Neural cell (in vitro differentiated cells): ENCODE data around the gene GLCE. TPM values are rescaled to one million over a fixed set of nuclear protein-coding genes. Genes with fewer than 3 reads are reported as not detected.

Experiments
- H2AFZ ChIP-seq: fragments of 200-600, 300-800 bp; sonication (generic), shearing (Covaris generic); 2 replicates; pipeline ENCODE4 v1.6.0; 2014; ENCODE audit warnings: low read depth, mild to moderate bottlenecking, antibody characterized with exemption, low read length, moderate library complexity
- H3F3A ChIP-seq: fragments of 200-600 bp; shearing (Covaris generic); 2 replicates; pipeline ENCODE4 v1.6.1; 2016; ENCODE audit warnings: mild to moderate bottlenecking, moderate library complexity, mixed read lengths, antibody characterized with exemption, low read length; ENCODE audit not compliant: insufficient read depth, poor library complexity, severe bottlenecking
- H3K27ac ChIP-seq: fragments of 200-600, 300-800 bp; sonication (generic), shearing (Covaris generic); 2 replicates; pipeline ENCODE4 v1.5.1; 2014; ENCODE audit warnings: mild to moderate bottlenecking, low read length, moderate library complexity
- H3K27me3 ChIP-seq: fragments of 300-800, 200-600 bp; sonication (generic), shearing (Covaris generic); 2 replicates; pipeline ENCODE4 v1.6.0; 2014; ENCODE audit warnings: mild to moderate bottlenecking, low read depth, low read length, moderate library complexity; ENCODE audit not compliant: insufficient read depth
- H3K36me3 ChIP-seq: fragments of 300-800, 200-600 bp; sonication (generic), shearing (Covaris generic); 2 replicates; pipeline ENCODE4 v1.5.1; 2014; ENCODE audit warnings: mild to moderate bottlenecking, antibody characterized with exemption, low read length, moderate library complexity; ENCODE audit not compliant: insufficient read depth
- H3K4me2 ChIP-seq: fragments of 300-800, 200-600 bp; sonication (generic), shearing (Covaris generic); 2 replicates; pipeline ENCODE4 v1.6.0; 2014; ENCODE audit warnings: mild to moderate bottlenecking, low read length
- H3K4me3 ChIP-seq: fragments of 300-800, 200-600 bp; sonication (generic), shearing (Covaris generic); 2 replicates; pipeline ENCODE4 v1.5.1; 2014; ENCODE audit warnings: mild to moderate bottlenecking, low read length, moderate library complexity
- H3K79me2 ChIP-seq: fragments of 200-600 bp; shearing (Covaris generic); replicated peaks from 2 replicates; pipeline ENCODE4 v1.6.0; 2014; ENCODE audit warnings: mild to moderate bottlenecking, low read length, moderate library complexity; ENCODE audit not compliant: insufficient read depth
- H3K9ac ChIP-seq: fragments of 300-800, 200-600 bp; sonication (generic), shearing (Covaris generic); 2 replicates; pipeline ENCODE4 v1.6.1; 2016; ENCODE audit warnings: mild to moderate bottlenecking, low read length, mixed read lengths
- H3K9me2 ChIP-seq: fragments of 200-600 bp; shearing (Covaris generic); 2 replicates; pipeline ENCODE4 v1.6.1; 2016; ENCODE audit warnings: mild to moderate bottlenecking, low read length, mixed read lengths; ENCODE audit not compliant: insufficient read depth
- H3K9me3 ChIP-seq: fragments of 200-600, 300-800 bp; sonication (generic), shearing (Covaris generic); 2 replicates; pipeline ENCODE4 v1.6.1; 2016; ENCODE audit warnings: mild to moderate bottlenecking, mixed run types, low read length, moderate library complexity, mixed read lengths
- H4K20me1 ChIP-seq: fragments of 200-600 bp; shearing (Covaris generic); 2 replicates; pipeline ENCODE4 v1.6.1; 2016; ENCODE audit warnings: mild to moderate bottlenecking, mixed run types; ENCODE audit not compliant: insufficient read depth
- EP300 ChIP-seq: fragments of 450-650 bp; conservative IDR thresholded peaks from 2 replicates; pipeline ENCODE4 v1.6.1; 2014; ENCODE audit warnings: antibody characterized with exemption, mild to moderate bottlenecking, moderate library complexity; ENCODE audit not compliant: poor library complexity, severe bottlenecking
- EZH2 ChIP-seq: fragments of 200-600, 300-800 bp; shearing (Covaris generic), sonication (generic); IDR thresholded peaks from 2 replicates; pipeline ENCODE4 v1.6.1; 2014; ENCODE audit warnings: antibody characterized with exemption, low read length, borderline replicate concordance, mild to moderate bottlenecking; ENCODE audit not compliant: insufficient read depth, poor library complexity, severe bottlenecking
- MXI1 ChIP-seq: fragments of 450-650 bp; conservative IDR thresholded peaks from 2 replicates; pipeline ENCODE4 v1.6.1; 2014; ENCODE audit warnings: antibody characterized with exemption, mild to moderate bottlenecking; ENCODE audit not compliant: poor library complexity, severe bottlenecking
- POLR2AphosphoS5 ChIP-seq: IDR thresholded peaks from 2 replicates; pipeline ENCODE4 v1.6.1; 2012
- RAD21 ChIP-seq: fragments of 450-650 bp; conservative IDR thresholded peaks from 2 replicates; pipeline ENCODE4 v1.6.1; 2014; ENCODE audit warnings: antibody characterized with exemption, mild to moderate bottlenecking, moderate library complexity
- SMC3 ChIP-seq: fragments of 450-650 bp; conservative IDR thresholded peaks from 2 replicates; pipeline ENCODE4 v1.6.1; 2014; ENCODE audit warnings: antibody characterized with exemption, mild to moderate bottlenecking, moderate library complexity; ENCODE audit not compliant: poor library complexity
- TAF1 ChIP-seq: IDR thresholded peaks from 2 replicates; pipeline ENCODE4 v1.6.1; 2012; ENCODE audit warnings: low read depth
- polyA plus RNA-seq: library from polyadenylated mRNA; depleted of rRNA; stranded (reverse); fragments of >200 nt; gene quantifications from 2 replicates; pipeline ENCODE4 v1.2.3, GENCODE V29; 2014
- TF ChIP-seq, protein P1 (sequence below): IDR thresholded peaks from 2 replicates; pipeline ENCODE4 v1.6.1; 2012; ENCODE audit warnings: borderline replicate concordance
- TF ChIP-seq, protein P2 (sequence below): fragments of 450-650 bp; IDR thresholded peaks from 2 replicates; pipeline ENCODE4 v1.5.1; 2014; ENCODE audit warnings: antibody characterized with exemption, mild to moderate bottlenecking, moderate library complexity; ENCODE audit not compliant: poor library complexity, severe bottlenecking

The GLCE gene
- polyA plus RNA-seq, 1 donor from 2014 or later = 31.5 TPM

DNA sequence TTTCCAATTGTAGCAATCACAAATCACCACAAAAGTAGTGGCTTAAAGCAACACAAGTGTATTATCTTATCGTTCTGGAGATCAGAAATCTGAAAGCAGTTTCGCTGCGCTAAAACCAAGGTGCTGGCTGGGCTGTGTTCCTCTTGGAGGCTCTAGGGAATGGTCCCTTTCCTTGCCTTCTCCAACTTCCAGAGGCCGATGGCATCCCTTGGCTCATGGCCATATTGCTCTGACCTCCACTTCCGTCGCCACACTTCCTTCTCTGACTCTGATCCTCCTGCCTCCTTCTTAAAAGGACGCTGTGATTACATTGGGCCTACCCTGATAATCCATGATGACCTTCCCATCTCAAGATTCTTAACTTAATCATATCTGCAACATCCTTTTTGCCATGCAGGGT lies 127.6 kb downstream of the GLCE start:
- Histone ChIP-seq H3K4me3 (no peak overlapping the region), H3K27ac (no peak overlapping the region), H3K36me3 (no peaks in the 10 kb centered on the region), H2AFZ (no peak overlapping the region), H3K79me2 (no peaks in the 10 kb centered on the region), H3K4me2 (no peak overlapping the region), H3K9me3 (no peaks in the 10 kb centered on the region), H3K27me3 (no peaks in the 10 kb centered on the region), H4K20me1 (no peaks in the 10 kb centered on the region), H3K9me2 (no peaks in the 10 kb centered on the region), H3K9ac (no peak overlapping the region), H3F3A (no peaks in the 10 kb centered on the region)
- no peak for TF ChIP-seq TAF1
- no peak for TF ChIP-seq POLR2AphosphoS5
- TF ChIP-seq EZH2 = no peak
- TF ChIP-seq MXI1 = no peak
- TF ChIP-seq, protein P1, sequence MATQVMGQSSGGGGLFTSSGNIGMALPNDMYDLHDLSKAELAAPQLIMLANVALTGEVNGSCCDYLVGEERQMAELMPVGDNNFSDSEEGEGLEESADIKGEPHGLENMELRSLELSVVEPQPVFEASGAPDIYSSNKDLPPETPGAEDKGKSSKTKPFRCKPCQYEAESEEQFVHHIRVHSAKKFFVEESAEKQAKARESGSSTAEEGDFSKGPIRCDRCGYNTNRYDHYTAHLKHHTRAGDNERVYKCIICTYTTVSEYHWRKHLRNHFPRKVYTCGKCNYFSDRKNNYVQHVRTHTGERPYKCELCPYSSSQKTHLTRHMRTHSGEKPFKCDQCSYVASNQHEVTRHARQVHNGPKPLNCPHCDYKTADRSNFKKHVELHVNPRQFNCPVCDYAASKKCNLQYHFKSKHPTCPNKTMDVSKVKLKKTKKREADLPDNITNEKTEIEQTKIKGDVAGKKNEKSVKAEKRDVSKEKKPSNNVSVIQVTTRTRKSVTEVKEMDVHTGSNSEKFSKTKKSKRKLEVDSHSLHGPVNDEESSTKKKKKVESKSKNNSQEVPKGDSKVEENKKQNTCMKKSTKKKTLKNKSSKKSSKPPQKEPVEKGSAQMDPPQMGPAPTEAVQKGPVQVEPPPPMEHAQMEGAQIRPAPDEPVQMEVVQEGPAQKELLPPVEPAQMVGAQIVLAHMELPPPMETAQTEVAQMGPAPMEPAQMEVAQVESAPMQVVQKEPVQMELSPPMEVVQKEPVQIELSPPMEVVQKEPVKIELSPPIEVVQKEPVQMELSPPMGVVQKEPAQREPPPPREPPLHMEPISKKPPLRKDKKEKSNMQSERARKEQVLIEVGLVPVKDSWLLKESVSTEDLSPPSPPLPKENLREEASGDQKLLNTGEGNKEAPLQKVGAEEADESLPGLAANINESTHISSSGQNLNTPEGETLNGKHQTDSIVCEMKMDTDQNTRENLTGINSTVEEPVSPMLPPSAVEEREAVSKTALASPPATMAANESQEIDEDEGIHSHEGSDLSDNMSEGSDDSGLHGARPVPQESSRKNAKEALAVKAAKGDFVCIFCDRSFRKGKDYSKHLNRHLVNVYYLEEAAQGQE = no peak
- TF ChIP-seq, protein P2, sequence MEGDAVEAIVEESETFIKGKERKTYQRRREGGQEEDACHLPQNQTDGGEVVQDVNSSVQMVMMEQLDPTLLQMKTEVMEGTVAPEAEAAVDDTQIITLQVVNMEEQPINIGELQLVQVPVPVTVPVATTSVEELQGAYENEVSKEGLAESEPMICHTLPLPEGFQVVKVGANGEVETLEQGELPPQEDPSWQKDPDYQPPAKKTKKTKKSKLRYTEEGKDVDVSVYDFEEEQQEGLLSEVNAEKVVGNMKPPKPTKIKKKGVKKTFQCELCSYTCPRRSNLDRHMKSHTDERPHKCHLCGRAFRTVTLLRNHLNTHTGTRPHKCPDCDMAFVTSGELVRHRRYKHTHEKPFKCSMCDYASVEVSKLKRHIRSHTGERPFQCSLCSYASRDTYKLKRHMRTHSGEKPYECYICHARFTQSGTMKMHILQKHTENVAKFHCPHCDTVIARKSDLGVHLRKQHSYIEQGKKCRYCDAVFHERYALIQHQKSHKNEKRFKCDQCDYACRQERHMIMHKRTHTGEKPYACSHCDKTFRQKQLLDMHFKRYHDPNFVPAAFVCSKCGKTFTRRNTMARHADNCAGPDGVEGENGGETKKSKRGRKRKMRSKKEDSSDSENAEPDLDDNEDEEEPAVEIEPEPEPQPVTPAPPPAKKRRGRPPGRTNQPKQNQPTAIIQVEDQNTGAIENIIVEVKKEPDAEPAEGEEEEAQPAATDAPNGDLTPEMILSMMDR = no peak
- TF ChIP-seq SMC3 = no peak
- TF ChIP-seq EP300 = no peak
- TF ChIP-seq RAD21 = no peak

DNA sequence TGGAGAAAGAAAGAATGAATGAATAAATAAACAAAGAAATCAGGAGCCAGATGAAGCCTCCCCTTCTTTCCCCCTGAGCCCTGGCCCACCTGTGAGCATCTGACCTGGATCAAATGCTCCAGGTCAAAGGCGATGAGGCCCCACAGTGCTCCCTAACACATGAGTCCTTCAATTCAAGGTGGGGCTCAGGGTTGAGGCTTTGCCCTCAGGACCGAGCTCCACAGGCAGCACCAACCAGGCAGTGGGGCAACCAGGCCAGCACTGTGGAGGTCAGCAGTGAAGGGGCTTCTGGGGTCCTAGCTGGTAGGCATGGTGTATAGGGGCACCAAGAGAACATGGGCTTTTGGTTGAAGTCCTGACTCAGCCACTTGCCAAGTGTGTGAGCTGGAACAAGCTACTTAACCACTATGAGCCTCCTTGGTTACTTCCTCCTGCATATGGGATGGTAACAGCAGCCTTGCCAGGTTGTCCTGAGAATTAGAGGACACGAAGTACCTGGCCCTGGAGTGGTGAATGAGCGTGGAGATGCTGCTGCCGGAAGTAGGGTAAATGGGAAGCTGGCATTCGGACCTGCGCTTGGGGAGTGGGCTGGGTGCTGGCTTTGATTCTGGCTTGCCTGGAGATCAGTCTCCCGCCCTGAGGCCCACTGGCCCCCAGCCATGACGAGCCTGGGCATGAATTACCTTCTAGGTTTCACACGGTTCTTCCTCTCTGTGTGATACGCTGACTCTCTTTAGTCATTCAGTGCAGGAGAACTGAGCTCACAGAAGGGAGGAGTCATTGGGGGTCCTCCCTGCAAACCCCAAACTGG lies 128.3 kb downstream of the GLCE start:
- no peak overlapping the region for H3K27ac ChIP-seq
- no peak overlapping the region for H3K4me2 ChIP-seq
- no peaks in the 10 kb centered on the region for H3K9me3 ChIP-seq
- H2AFZ ChIP-seq = no peak overlapping the region
- TF ChIP-seq, protein P1 = no peak
- TF ChIP-seq SMC3 = no peak
- TF ChIP-seq MXI1 = no peak
- TF ChIP-seq, protein P2 = no peak
- no peak for TF ChIP-seq EP300
- TF ChIP-seq RAD21 = no peak
- no peak for TF ChIP-seq POLR2AphosphoS5
- no peak for TF ChIP-seq TAF1
- TF ChIP-seq EZH2 = no peak
- H3K4me3 ChIP-seq = no peak overlapping the region
- no peaks in the 10 kb centered on the region for H3K27me3 ChIP-seq
- no peaks in the 10 kb centered on the region for H3K36me3 ChIP-seq
- no peaks in the 10 kb centered on the region for H4K20me1 ChIP-seq
- H3F3A ChIP-seq = no peaks in the 10 kb centered on the region
- no peaks in the 10 kb centered on the region for H3K79me2 ChIP-seq
- no peak overlapping the region for H3K9ac ChIP-seq
- no peaks in the 10 kb centered on the region for H3K9me2 ChIP-seq
